Transverse colon (tissue), 4 donors: ENCODE results near the gene FOXK2.

Experiments used
- POLR2A ChIP-seq: fragments of 450-650 bp; IDR thresholded peaks from one replicate; pipeline ENCODE4 v1.6.1; 2016; ENCODE audit warnings: antibody characterized with exemption, mild to moderate bottlenecking, moderate library complexity
- POLR2AphosphoS5 ChIP-seq, 3 donors: sonication (generic); formaldehyde crosslinking; IDR thresholded peaks; one replicate each; pipeline ENCODE4 v1.6.1; 2016; ENCODE audit warnings: antibody characterized with exemption in 3 of 3
- TF ChIP-seq, protein P1 (sequence below), 5 experiments: fragments of 200-600 bp in 3 of 5; fragments of 450-650 bp in 2 of 5; sonication (generic) in 3 of 5; IDR thresholded peaks; 1 replicate in 2 of 5; 2 replicates in 3 of 5; pipeline ENCODE4 v1.5.1; 2016 to 2017; ENCODE audit warnings: antibody characterized with exemption in 5 of 5, inconsistent platforms in 3 of 5, mild to moderate bottlenecking in 2 of 5, moderate library complexity in 1 of 5

DNA sequence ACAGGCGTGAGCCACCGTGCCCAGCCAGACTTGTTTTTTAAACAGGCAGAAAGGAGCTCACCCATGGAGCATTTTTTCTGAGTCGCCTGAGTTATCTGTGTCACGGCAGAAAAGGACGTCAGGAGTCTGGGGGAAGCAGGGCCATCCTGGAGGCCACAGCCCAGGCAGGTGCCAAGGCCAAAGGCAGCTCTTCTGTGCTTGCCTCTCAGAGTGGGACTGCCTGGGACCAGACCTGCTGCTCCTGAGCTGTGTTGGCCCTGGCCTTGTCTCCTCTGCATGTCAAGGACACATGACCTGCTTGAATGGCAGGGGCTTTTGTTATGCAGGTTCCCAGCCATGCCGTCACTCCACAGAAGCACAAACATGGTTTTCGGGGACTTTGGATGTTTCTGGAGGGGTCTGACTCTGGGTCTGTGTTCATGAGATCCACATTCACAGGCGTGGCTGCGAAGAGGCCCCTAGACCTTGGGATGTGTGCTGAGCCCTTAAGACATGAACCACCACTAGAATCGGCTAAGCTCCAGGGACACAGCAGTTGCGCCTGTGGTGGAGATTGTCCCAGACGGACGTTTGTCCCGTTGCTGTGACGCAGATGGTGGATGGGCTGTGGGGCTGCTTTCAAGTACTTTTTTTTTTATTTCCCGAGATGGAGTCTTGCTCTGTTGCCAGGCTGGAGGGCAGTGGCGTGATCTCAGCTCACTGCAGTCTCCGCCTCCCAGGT is 33.8 kb downstream of the FOXK2 start:
- TF ChIP-seq POLR2A: no peak
- TF ChIP-seq, protein P1, sequence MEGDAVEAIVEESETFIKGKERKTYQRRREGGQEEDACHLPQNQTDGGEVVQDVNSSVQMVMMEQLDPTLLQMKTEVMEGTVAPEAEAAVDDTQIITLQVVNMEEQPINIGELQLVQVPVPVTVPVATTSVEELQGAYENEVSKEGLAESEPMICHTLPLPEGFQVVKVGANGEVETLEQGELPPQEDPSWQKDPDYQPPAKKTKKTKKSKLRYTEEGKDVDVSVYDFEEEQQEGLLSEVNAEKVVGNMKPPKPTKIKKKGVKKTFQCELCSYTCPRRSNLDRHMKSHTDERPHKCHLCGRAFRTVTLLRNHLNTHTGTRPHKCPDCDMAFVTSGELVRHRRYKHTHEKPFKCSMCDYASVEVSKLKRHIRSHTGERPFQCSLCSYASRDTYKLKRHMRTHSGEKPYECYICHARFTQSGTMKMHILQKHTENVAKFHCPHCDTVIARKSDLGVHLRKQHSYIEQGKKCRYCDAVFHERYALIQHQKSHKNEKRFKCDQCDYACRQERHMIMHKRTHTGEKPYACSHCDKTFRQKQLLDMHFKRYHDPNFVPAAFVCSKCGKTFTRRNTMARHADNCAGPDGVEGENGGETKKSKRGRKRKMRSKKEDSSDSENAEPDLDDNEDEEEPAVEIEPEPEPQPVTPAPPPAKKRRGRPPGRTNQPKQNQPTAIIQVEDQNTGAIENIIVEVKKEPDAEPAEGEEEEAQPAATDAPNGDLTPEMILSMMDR (IDR thresholded peaks at IDR 0.05): no peak
- no peak for TF ChIP-seq POLR2AphosphoS5 (IDR thresholded peaks at IDR 0.05)
